ENCODE results near the gene SLC25A26.

SLC25A26 gene

DNA sequence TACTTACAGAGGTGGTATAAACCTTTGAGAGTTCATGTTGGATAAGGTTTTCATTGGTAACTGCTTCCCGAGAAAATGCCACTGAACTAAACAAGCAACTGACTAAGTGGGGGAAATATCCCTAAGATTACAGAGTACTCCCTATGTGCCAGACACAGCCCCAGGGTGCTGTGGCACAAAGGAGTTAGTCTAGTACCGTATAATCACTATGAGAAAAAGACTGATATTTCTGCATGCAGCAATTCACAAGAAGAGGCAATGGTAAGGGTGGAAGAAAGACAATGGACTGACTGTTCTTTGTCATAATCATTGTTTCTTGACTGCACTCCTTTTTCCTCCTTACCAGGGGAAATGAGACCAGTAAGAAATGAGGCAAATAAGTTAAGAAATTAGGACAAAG lies 20.0 kb upstream of the SLC25A26 start:
- no peak for DNase-seq (ENCODE audit: low read depth in 2 of 2)

DNA sequence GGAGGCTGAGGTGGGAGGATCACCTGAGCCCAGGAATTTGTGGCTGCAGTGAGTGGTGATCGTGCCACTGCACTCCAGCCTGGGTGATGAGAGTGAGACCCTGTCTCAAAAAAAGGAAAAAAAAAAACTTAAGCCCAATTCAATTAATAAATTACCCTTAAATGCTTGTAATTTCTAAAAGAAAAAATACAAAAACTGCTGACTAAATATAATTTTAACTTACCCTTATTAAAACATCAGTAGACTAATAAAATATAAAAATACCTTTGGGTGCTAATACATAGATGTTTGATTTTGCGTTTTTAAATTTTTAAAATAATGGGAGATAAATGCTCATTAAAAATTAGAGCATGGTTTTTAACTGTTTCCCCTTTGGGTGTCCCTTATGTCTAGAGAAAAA lies 17.5 kb upstream of the SLC25A26 start:
- TF ChIP-seq, protein P1, sequence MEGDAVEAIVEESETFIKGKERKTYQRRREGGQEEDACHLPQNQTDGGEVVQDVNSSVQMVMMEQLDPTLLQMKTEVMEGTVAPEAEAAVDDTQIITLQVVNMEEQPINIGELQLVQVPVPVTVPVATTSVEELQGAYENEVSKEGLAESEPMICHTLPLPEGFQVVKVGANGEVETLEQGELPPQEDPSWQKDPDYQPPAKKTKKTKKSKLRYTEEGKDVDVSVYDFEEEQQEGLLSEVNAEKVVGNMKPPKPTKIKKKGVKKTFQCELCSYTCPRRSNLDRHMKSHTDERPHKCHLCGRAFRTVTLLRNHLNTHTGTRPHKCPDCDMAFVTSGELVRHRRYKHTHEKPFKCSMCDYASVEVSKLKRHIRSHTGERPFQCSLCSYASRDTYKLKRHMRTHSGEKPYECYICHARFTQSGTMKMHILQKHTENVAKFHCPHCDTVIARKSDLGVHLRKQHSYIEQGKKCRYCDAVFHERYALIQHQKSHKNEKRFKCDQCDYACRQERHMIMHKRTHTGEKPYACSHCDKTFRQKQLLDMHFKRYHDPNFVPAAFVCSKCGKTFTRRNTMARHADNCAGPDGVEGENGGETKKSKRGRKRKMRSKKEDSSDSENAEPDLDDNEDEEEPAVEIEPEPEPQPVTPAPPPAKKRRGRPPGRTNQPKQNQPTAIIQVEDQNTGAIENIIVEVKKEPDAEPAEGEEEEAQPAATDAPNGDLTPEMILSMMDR (IDR thresholded peaks at IDR 0.05; ENCODE audit: low read depth, low read length): no peak
- DNase-seq (ENCODE audit: low read depth in 2 of 2): no peak
- H3K4me3 ChIP-seq (replicated peaks in 1 of 2; ENCODE audit: low read depth in 2 of 2, low read length in 2 of 2): no peak overlapping the region

More for the DNA sequence above, 20.0 kb upstream of the SLC25A26 start:
- H3K4me3 ChIP-seq (replicated peaks in 1 of 2; ENCODE audit: low read depth in 2 of 2, low read length in 2 of 2): no peak overlapping the region
- TF ChIP-seq, protein P1 (IDR thresholded peaks at IDR 0.05; ENCODE audit: low read depth, low read length): no peak

DNA sequence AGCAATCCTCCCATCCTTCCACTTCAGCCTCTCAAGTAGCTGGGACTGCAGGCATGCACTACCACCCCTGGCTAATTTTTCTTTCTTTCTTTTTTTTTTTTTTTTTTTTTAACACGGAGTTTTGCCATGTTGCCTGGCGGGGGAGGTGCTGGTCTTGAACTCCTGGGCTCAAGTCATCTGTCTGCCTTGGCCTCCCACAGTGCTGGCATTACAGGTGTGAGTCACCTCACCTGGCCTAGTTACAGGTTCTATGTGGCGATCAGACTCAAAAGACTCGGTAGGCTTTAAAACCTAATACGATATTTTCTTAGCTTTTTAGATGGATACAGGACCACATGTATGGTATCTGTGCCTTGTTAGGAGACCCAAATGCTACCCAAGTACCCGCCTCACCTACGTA lies 14.0 kb upstream of the SLC25A26 start:
- no peak for DNase-seq (ENCODE audit: low read depth in 2 of 2)
- TF ChIP-seq, protein P1 (IDR thresholded peaks at IDR 0.05; ENCODE audit: low read depth, low read length): no peak

DNA sequence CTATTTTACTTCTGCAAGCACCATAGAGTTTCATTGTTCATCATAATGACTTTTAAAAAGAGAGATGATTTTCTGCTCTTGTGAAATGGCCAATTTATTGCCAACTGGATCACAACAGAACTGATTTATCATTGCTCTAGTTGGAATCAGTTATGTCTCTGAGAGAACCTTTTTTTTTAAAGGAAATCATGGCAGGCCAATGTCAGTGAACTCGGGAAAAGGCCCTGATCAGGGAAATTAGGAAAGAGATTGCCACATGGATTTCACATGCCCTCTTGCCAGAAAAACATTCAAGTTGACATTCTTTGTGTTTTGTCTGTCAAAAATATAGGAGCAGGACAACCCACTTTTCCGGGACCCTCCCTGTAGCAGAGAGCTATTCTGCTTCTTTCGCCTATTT lies 12.6 kb upstream of the SLC25A26 start:
- no peak for DNase-seq (ENCODE audit: low read depth in 2 of 2)
- H3K4me3 ChIP-seq (replicated peaks in 1 of 2; ENCODE audit: low read depth in 2 of 2, low read length in 2 of 2): no peak overlapping the region
- TF ChIP-seq, protein P1 (IDR thresholded peaks at IDR 0.05; ENCODE audit: low read depth, low read length): no peak

More for the DNA sequence above, 14.0 kb upstream of the SLC25A26 start:
- H3K4me3 ChIP-seq (replicated peaks in 1 of 2; ENCODE audit: low read depth in 2 of 2, low read length in 2 of 2): no peak overlapping the region

DNA sequence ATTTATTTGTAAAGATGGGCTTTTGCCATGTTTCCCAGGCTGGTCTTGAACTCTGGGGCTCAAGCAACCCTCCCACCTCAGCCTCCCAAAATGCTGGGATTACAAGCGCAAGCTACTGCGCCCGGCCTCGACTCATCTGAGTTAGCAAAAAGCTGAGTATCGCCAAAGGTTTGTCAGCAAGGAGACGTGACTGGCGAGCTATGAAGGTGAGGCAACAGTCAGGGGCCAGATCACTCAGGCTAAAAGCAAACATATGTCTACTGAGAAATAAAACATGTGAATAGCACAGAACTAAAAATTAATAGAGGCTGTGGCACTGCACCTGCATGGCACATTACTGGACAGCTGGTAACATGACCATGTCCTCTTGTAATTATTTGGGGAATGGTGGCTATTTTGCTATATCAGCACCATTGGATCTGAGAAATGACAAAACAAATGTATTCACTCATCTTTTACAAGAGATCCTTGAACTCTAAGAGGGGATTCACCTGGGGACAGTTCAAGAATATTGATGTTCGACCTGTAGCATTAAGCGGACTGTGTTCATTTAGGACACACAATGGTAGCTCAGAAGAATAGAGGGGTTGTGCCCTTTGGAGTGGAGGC lies 10.0 kb upstream of the SLC25A26 start:
- TF ChIP-seq, protein P1 (IDR thresholded peaks at IDR 0.05; ENCODE audit: low read depth, low read length): no peak
- no peak for DNase-seq (ENCODE audit: low read depth in 2 of 2)
- no peak overlapping the region for H3K4me3 ChIP-seq (replicated peaks in 1 of 2; ENCODE audit: low read depth in 2 of 2, low read length in 2 of 2)

DNA sequence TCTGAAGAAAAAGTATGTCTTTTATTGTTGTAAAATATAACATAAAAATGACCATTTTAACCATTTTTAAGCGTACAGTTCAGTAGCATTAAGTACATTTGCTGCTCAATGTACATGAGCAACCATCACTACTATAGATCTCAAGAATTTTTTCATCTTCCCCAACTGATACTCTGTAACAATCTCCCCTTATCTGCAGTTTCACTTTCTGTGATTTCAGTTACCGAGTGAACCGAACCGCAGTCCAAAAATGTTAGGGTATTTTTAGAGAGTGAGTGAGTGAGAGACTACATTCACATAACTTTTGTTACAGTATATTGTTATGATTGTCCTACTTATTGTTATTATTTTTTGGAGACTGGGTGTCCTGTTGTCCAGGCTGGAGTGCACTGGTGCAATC lies 9.0 kb upstream of the SLC25A26 start:
- TF ChIP-seq, protein P1 (IDR thresholded peaks at IDR 0.05; ENCODE audit: low read depth, low read length): no peak
- DNase-seq (ENCODE audit: low read depth in 2 of 2): no peak
- no peak overlapping the region for H3K4me3 ChIP-seq (replicated peaks in 1 of 2; ENCODE audit: low read depth in 2 of 2, low read length in 2 of 2)

DNA sequence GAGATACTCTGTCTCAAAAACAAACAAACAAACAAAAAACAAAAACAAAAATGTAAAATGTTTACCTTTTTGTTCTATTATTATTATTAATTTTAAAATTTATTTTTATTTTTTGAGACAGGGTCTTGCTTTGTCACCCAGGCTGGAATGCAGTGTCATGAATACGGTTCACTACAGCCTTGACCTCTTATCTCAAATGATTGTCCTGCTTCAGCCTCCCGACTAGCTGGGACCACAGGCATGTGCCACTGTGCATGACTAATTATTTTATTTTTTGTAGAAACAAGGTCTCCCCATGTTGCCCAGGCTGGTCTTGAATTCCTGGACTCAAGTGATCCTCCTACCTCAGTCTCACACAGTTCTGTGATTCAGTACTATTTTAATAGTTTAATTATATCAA lies 5.7 kb upstream of the SLC25A26 start:
- TF ChIP-seq, protein P1 (IDR thresholded peaks at IDR 0.05; ENCODE audit: low read depth, low read length): no peak
- no peak overlapping the region for H3K4me3 ChIP-seq (replicated peaks in 1 of 2; ENCODE audit: low read depth in 2 of 2, low read length in 2 of 2)
- no peak for DNase-seq (ENCODE audit: low read depth in 2 of 2)
